Measurements from ENCODE around the gene TRMT2A. TPM values are rescaled to one million over a fixed set of nuclear protein-coding genes. Genes with fewer than 3 reads are reported as not detected.

Gene TRMT2A
- total RNA-seq, 1 experiment from 2014 or later: 66.7 TPM

- no TSS peak for BruUV-seq (replicated peaks)
- POLR2A ChIA-PET: no interaction called here
- H3K27me3 ChIP-seq (ENCODE audit: control insufficient read depth, insufficient read depth, low read length): no peaks in the 10 kb centered on the region
- no peak overlapping the region for H3K27ac ChIP-seq (ENCODE audit: low read length)
- CTCF ChIA-PET: no interaction called here
- no peaks in the 10 kb centered on the region for H3K9me3 ChIP-seq (ENCODE audit: control insufficient read depth, insufficient read depth, low read depth, low read length)
- DNase-seq (ENCODE audit: low read depth, low spot score) (no peak), ATAC-seq (no peak)
- no peak overlapping the region for H3K4me3 ChIP-seq (ENCODE audit: low read depth in 2 of 2, low read length in 2 of 2)
- peaks cover 6% of the 10 kb centered on the region; the same call in 1 of the 2 replicates for H3K36me3 ChIP-seq (ENCODE audit: control insufficient read depth, insufficient read depth, low read length)
- intact Hi-C loops (cut with micrococcal nuclease; ENCODE audit: unreplicated experiment) (no loop called here), in situ Hi-C loops (cut with HindIII; ENCODE audit: low pct_unique_long_range_greater_than_20kb, low sequenced_read_pairs) (no loop called here)
- TF ChIP-seq SIN3A (IDR thresholded peaks at IDR 0.05; ENCODE audit: borderline replicate concordance, insufficient read depth, low read depth, low read length) (no peak), CTCF (IDR thresholded peaks at IDR 0.05) (no peak), POLR2AphosphoS5 (IDR thresholded peaks at IDR 0.05; ENCODE audit: low read depth, low read length) (no peak), TCF7L2 (IDR thresholded peaks at IDR 0.05; ENCODE audit: low read depth, low read length) (no peak), REST (IDR thresholded peaks at IDR 0.05; ENCODE audit: insufficient read depth in 1 of 2, low read depth in 2 of 2, low read length in 1 of 2) (no peak)
- H3K4me1 ChIP-seq (ENCODE audit: control insufficient read depth, insufficient read depth, low read length): no peaks in the 10 kb centered on the region; the same call in 1 of the 2 replicates
Observed at GRCh38 chr22:20125201-20126174, 8.5 kb upstream of the TRMT2A start.

GRCh38 chr22:20124083-20124787 lies 7.2 kb upstream of the TRMT2A start:
- H3K27ac ChIP-seq (ENCODE audit: low read length): no peak overlapping the region
- H3K36me3 ChIP-seq (ENCODE audit: control insufficient read depth, insufficient read depth, low read length): peaks cover 7% of the 10 kb centered on the region; the same call in 1 of the 2 replicates
- DNase-seq (ENCODE audit: low read depth, low spot score) (no peak), ATAC-seq (no peak)
- no peaks in the 10 kb centered on the region for H3K27me3 ChIP-seq (ENCODE audit: control insufficient read depth, insufficient read depth, low read length)
- ChIA-PET CTCF (no interaction called here), POLR2A (no interaction called here)
- TF ChIP-seq POLR2AphosphoS5 (IDR thresholded peaks at IDR 0.05; ENCODE audit: low read depth, low read length) (no peak), SIN3A (IDR thresholded peaks at IDR 0.05; ENCODE audit: borderline replicate concordance, insufficient read depth, low read depth, low read length) (no peak), TCF7L2 (IDR thresholded peaks at IDR 0.05; ENCODE audit: low read depth, low read length) (no peak), CTCF (IDR thresholded peaks at IDR 0.05) (no peak), REST (IDR thresholded peaks at IDR 0.05; ENCODE audit: insufficient read depth in 1 of 2, low read depth in 2 of 2, low read length in 1 of 2) (no peak)
- in situ Hi-C loops (cut with HindIII; ENCODE audit: low pct_unique_long_range_greater_than_20kb, low sequenced_read_pairs) (no loop called here), intact Hi-C loops (cut with micrococcal nuclease; ENCODE audit: unreplicated experiment) (no loop called here)
- peaks cover under 1% of the 10 kb centered on the region for H3K4me1 ChIP-seq (ENCODE audit: control insufficient read depth, insufficient read depth, low read length)
- H3K4me3 ChIP-seq (ENCODE audit: low read depth in 2 of 2, low read length in 2 of 2): no peak overlapping the region
- no TSS peak for BruUV-seq (replicated peaks)
- H3K9me3 ChIP-seq (ENCODE audit: control insufficient read depth, insufficient read depth, low read depth, low read length): no peaks in the 10 kb centered on the region

Data from Panc1 (cell line).